Stimulated activated CD8-positive, alpha-beta memory T cell treated with anti-CD3 and anti-CD28 coated beads, Interleukin-15, amount 100 ng/mL, for 24 hours (primary cell): Measurements from ENCODE around the gene CCDC187.
"Not testable (repeated sequence)": the region's sequence is repeated elsewhere in the genome, so short reads cannot be mapped to it uniquely, and the experiment has no call there.

Source experiments
- DNase-seq: peaks from one replicate; pipeline ENCODE4 v3.0.0-alpha.2; 2020; ENCODE audit warnings: low read depth

The CCDC187 gene

GRCh38 chr9:136303825-136304416 lies at the start of gene CCDC187:
CCDC187 (minus strand) TSS chr9:136304094; CDS start chr9:136303830, 264 bp downstream.
- no peak for DNase-seq

DNA sequence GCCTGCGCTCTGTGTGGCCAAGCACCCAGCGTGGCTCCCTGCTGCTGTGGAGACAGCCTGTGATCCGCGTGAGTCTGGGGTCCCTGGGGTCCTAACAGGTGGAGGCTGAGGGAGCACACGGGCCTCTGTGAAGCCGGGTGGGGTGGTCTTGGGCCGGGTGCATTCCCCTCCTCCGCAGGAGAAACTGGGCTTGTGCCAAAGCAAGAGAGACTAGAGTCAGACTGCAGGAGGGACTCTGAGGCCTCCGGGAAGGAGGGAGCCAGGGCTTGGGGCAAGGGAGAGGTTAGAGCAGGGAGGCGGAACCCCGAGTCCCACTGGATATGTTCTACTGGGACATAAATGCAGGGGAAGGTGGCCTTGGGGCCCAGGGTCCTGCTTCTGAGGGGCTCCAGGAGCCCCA lies 49.2 kb upstream of the CCDC187 start:
- DNase-seq: no peak

GRCh38 chr9:136352682-136353081 lies 48.8 kb upstream of the CCDC187 start:
- no peak for DNase-seq

- DNase-seq: not testable (repeated sequence)
Measured at GRCh38 chr9:136351868-136352267, 48.0 kb upstream of the CCDC187 start.

- DNase-seq: no peak
Measured at GRCh38 chr9:136351252-136351800, 47.4 kb upstream of the CCDC187 start.

GRCh38 chr9:136349546-136349945 lies 45.7 kb upstream of the CCDC187 start:
- DNase-seq: no peak

- no peak for DNase-seq
Measured at GRCh38 chr9:136348691-136349090, 44.8 kb upstream of the CCDC187 start.

GRCh38 chr9:136347472-136348256 lies 43.8 kb upstream of the CCDC187 start:
- DNase-seq: no peak

GRCh38 chr9:136346927-136347465 lies 43.1 kb upstream of the CCDC187 start:
- no peak for DNase-seq

DNA sequence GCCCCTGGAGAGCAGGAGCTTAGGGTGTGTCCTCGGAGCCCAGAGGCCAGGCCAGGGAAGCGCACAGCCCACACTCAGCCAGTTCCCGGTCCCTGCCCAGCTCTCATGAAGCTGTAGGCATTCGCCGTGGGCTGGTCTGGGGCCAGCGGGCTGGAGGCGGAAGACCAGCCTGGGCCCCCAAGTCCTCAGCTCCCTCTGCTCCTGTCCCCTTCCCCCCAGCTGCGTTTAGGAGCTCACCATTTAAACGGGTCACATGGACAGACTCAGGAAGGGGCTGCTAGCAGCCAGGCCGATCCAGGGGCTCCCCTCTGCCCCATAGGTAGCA lies 42.2 kb upstream of the CCDC187 start:
- no peak for DNase-seq

- DNase-seq: no peak
Measured at GRCh38 chr9:136345281-136346156, 41.6 kb upstream of the CCDC187 start.

DNA sequence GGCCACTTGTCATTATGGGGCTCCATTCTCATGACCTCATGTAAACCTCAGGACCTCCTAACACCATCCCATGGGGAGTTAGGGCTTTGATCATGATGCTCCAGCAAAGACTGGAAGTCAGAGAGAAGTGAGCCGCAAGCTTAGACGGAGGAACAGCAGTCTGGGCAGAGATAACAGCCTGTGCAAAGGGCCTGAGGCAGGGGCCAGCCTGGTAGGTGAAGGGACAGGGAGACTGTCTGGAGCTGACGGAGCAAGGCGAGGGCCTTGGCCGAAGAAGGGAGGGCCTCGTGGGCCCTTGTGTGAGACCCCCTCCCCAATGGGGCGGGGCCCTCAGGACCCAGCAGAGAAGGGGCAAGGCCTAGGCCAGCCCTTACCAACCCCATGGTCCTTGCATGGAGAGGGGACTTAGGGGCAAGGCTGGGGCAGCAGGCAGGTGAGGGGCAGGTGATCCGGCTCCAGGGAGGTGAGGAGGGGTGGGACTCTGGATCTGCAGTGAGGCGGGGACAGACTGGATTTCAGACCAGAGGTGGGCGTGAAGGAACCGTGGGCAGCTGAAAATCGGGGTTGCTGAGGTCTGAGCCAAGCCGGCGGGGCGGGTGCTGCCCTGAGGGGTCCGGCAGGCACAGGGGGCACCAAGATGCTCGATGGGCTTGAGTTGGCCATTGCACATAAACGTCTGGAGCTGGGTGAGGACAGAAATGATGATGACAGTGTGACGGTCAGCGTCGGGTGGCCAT lies 40.8 kb upstream of the CCDC187 start:
- no peak for DNase-seq

DNA sequence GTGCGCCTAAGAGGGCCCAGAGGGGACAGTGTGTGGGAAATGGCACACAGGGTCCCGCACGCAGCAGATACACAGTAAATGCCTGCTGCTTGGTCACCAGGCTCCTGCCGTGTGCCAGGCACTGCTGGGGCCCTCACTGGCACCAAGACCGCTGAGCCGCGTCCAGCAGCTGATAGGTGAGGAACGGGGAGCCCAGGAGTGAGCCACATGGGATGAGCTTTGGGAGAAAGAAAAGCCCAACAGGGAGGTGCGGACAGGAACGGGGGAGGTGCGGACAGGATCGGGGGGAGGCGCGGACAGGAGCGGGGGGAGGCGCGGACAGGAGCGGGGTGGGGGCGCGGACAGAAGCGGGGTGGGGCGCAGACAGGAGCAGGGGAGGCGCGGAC lies 40.0 kb upstream of the CCDC187 start:
- no peak for DNase-seq

DNA sequence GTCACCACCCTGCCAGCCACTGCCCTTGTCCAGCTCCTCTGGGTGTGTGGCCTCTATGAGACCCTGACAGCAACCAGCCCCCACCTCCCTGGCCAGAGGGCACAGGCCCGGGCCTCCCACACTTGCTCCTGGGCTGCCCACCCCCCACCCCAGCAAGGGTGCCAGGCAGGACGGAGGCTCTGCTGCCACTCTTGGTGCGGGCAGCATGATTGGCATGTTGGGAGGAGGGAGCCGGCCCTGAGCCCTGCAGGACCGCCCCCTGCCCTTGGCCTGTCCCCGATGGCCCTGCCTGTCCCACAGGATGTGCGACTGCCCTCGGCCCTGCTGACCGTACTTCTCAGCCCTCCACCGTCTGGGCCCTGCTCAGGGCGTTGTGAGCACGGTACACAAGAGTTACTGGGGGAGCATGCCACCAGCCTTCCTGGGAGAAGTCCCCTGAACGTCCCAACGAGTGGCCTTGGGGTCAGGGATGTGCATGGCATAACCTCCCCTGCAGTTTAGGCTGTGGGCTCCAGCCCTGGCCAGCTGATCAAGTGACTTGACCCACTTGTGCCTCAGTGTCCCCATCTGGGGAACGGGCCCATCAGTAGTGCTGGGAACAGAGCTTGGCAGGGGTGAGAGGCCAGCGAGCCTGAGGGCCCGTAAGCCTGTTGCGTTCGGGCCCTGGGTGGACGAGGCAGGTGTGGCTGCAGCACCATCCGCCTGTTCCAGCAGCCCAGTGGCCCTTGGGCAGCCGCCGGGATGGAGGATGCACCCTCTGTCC lies 39.4 kb upstream of the CCDC187 start:
- DNase-seq: no peak

GRCh38 chr9:136342181-136343120 lies 38.6 kb upstream of the CCDC187 start:
- DNase-seq: peak; percentile 45

GRCh38 chr9:136341769-136342168 lies 37.9 kb upstream of the CCDC187 start:
- DNase-seq: no peak

GRCh38 chr9:136341042-136341655 lies 37.3 kb upstream of the CCDC187 start:
- no peak for DNase-seq

DNA sequence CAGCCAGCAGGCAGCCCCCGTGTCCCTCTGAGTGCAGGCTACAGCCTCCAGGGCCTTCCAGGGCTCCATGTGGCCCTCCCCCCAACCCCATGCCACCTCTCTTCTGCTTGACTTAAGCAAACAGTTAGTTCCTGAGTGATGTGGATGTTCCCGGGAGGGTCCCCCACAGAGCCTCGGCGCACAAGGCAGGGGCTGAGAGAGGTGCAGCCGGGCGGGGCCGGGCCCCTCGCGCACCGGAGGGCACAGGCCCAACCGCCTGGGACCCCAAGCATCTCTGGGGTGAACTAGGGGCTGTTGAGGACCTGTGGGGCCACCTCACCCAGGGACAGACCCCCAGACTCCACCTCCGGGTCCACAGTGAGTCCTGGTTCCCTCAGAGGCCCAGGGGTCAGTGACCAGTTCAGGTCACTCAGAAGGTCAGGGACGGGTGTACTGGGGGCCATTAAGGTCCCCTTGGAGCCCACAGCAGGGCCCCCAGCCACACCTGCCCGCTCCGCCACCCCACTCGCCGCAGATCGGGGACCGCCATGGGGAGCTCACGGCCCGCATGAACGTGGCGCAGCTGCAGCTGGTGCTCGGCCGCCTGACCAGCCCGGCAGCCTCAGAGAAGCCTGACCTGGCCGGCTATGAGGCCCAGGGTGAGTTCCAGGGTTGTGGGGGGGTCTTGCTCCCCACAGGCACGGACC lies 36.6 kb upstream of the CCDC187 start:
- no peak for DNase-seq

DNA sequence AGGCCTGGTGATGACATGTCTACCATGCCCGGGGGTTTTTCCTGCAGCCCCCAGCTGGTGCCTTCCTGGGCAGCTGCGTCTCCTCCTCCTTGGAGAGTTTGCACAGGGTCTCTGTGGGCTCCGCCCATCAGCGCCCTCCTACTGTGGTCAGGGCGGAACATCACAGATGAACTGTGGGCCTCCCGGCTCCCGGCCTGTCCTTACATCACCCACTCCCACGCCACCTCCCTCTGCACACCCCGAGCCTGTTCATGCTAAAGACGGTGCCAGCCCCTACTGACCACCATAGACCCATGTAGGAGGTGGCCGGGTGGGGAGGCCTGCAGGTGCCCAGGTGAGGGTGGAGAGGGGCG lies 36.0 kb upstream of the CCDC187 start:
- no peak for DNase-seq
